GM12875 (cell line): ENCODE data around the gene ZNF425.
A peak's percentile ranks its signal among the peaks of the same experiment; 100 is the strongest.
"Not testable (repeated sequence)": the region's sequence is repeated elsewhere in the genome, so short reads cannot be mapped to it uniquely, and the experiment has no call there.

Source experiments
- H3K4me3 ChIP-seq: one replicate; pipeline ENCODE4 v1.5.1; 2011; ENCODE audit warnings: low read depth, low read length, control low read depth
- TF ChIP-seq, protein P1 (sequence below): IDR thresholded peaks from 2 replicates; pipeline ENCODE4 v1.5.1; 2011; ENCODE audit warnings: low read depth, mild to moderate bottlenecking, control low read depth, inconsistent platforms, low read length, moderate library complexity, borderline replicate concordance; ENCODE audit not compliant: insufficient read depth

ZNF425 gene

DNA sequence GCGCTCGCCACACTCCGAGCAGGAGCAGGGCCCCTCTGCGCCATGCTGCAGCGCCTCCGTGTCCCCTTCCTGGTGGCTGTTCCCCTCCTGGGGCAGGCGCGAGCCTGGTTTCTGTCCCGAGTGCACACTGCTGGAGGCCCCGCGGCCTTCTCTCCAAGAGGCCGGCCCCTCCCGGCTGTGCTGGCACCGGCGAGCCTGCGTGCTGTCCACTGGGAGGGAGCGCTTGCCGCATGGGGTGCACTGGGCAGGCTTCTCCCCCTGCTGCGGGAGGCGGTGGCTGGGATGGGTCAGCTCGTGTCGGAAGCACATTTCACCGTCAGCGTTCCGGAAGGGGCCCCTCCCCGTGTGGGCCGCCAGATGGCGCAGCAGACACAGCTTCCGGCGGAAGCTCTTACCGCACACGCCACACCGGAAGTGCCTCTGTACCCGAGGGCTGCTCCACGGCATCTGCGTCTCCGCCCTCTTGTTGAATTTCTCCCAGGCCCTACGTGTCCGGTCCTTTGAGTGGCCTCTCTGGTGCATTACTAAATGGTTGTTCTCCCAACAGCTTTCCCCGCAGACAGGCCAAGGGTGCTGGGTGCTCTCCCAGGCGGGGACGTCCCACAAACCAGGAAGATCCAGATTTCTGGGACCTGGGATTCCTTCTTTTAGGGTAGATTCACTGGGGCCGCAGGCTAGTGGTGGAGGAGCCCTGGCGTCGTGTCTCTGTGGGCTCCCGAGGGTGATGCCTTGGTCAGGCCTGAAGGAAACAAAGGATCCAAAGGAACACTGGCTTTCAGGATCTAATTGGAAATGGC is 54.3 kb downstream of the ZNF425 start:
- H3K4me3 ChIP-seq, result no peak overlapping the region
- TF ChIP-seq, protein P1, sequence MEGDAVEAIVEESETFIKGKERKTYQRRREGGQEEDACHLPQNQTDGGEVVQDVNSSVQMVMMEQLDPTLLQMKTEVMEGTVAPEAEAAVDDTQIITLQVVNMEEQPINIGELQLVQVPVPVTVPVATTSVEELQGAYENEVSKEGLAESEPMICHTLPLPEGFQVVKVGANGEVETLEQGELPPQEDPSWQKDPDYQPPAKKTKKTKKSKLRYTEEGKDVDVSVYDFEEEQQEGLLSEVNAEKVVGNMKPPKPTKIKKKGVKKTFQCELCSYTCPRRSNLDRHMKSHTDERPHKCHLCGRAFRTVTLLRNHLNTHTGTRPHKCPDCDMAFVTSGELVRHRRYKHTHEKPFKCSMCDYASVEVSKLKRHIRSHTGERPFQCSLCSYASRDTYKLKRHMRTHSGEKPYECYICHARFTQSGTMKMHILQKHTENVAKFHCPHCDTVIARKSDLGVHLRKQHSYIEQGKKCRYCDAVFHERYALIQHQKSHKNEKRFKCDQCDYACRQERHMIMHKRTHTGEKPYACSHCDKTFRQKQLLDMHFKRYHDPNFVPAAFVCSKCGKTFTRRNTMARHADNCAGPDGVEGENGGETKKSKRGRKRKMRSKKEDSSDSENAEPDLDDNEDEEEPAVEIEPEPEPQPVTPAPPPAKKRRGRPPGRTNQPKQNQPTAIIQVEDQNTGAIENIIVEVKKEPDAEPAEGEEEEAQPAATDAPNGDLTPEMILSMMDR, result no peak

DNA sequence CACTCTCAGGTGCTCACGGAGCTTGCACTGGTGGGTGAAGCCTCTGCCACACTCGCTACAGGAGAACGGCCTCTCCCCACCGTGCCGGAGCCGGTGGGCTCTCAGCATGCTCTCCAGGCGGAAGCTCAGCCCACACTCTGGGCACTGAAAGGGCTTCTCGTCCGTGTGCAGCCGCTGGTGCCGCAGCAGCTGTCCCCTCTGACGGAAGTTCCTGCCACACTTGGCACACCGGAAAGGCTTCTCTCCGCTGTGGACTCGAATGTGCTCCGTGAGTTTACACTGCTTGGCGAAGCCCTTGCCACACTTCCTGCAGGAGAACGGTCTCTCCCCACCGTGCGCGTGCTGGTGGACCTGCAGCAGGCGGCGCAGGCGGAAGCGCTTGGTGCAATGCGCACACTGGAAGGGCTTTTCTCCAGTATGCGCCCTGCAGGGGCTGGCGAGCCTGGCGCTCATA is 54.9 kb downstream of the ZNF425 start:
- no peak overlapping the region for H3K4me3 ChIP-seq
- TF ChIP-seq, protein P1, result no peak

DNA sequence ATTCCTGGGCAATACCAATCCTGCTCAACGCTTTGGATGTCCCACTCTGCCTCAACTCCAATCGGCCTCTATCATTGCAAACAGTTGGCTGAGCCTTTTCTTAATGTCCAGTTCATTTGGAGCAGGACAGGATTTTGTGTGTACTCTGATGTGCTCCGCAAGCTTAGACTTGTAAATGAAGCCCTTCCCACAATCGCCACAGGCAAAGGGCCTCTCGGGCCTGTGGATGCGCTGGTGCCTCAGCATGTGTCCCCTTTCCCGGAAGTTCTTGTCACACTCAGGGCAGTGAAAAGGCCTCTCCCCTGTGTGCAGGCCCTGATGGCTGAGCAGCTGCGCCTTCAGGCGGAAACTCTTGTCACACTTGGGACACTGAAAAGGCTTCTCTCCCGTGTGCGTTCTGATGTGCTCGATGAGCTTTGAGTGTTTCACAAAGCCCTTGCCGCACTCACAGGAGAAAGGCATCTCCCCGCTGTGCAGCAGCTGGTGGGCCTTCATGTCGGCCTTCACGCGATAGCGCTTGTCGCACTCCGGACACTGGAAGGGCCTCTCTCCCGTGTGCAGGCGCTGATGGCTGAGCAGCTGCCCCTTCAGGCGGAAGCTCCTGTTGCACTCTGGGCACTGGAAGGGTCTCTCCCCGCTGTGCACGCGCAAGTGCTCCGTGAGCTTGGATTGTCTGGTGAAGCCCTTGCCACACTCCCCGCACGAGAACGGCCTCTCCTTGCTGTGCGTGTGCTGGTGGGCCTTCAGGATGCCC is 55.6 kb downstream of the ZNF425 start:
- TF ChIP-seq, protein P1, result no peak
- no peak overlapping the region for H3K4me3 ChIP-seq

DNA sequence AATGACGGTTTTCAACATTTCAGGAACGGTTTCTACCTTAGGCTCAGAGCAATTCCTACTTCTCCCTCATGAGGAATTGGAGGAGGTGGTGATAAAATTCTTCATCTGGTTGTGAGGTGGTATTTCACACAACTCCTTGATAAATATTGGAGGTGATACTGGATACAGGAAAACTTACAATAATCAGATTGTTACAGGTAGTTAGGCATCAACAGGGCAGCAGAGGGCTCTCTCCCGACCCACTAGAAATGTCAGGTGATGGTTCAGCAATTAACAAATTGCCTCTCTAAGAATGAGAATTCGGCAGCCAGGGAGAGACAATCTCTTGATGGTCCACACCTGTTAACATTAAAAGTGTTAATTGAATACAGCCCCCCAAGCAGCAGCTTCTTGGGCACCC is 58.3 kb downstream of the ZNF425 start:
- TF ChIP-seq, protein P1, result peak; percentile 18; the same call in 1 of the 2 replicates
- H3K4me3 ChIP-seq, result no peak overlapping the region

DNA sequence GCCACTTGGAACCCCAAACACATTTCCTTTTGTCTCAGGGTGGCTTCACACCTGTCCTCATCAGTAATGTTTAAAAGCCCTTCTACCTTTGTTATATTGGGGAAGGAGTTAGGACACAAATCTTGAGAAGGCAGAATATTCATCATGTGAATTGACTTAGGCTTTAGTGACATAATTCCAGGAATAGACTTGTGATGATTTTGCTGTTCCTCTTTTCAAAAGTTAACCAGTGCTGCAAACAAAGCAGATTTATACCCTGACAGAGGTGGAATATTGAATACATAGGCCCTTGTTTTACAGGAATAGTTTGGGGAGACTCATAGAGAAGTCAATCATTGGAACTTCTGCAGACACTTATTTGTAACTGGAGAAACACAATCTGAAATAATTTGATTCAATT is 62.6 kb downstream of the ZNF425 start:
- no peak overlapping the region for H3K4me3 ChIP-seq
- TF ChIP-seq, protein P1, result no peak

DNA sequence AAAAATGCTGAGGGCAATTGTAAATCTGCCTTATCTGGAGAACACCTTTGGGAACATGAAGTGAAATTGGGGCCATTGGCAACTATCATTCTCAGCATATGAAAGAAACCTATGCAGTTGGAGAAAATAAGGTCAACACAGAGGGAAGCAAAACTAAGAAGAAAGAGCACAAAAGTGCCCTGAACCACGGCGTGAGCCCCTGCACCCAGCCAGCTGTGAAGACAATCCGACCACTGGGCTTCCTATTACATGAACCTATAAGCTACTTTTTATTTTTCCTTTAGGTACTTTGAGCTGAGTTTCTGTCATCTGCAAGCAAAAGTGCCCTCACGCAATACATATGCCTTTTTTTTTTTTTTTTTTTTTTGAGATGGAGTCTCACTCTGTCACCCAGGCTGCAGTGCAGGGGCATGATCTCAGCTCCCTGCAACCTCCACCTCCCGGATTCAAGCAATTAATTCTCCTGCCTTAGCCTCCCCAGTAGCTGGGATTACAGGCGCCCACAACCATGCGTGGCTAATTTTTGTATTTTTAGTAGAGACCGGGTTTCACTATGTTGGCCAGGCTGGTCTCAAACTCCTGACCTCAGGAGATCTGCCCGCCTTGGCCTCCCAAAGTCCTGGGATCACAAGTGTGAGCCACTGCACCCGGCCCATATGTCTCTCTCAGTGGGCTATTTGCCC is 63.8 kb downstream of the ZNF425 start:
- not testable (repeated sequence) for H3K4me3 ChIP-seq

DNA sequence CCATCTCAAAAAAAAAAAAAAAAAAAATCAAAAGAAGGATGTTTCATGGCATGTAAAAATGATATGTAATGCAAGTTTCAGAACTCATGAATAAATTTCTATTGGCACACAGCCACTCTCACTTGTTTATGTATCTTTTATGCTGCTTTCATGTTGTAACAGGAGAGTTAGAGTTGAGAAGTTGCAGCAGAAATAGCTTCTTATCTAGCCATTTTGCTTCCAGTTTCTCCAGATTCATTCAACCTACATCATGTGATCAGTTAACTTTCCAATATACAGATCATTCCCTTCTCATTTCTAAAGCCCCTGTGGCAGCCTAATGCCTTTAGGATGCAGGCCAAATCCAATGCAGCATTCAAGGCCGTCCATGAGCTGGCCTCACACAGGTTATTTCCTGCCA is 66.0 kb downstream of the ZNF425 start:
- no peak overlapping the region for H3K4me3 ChIP-seq
- TF ChIP-seq, protein P1, result no peak
